Measurements from ENCODE around the gene MGMT.

GRCh38 chr10:129807211-129807610 is 340.2 kb downstream of the MGMT start:
- TF ChIP-seq, protein P1, sequence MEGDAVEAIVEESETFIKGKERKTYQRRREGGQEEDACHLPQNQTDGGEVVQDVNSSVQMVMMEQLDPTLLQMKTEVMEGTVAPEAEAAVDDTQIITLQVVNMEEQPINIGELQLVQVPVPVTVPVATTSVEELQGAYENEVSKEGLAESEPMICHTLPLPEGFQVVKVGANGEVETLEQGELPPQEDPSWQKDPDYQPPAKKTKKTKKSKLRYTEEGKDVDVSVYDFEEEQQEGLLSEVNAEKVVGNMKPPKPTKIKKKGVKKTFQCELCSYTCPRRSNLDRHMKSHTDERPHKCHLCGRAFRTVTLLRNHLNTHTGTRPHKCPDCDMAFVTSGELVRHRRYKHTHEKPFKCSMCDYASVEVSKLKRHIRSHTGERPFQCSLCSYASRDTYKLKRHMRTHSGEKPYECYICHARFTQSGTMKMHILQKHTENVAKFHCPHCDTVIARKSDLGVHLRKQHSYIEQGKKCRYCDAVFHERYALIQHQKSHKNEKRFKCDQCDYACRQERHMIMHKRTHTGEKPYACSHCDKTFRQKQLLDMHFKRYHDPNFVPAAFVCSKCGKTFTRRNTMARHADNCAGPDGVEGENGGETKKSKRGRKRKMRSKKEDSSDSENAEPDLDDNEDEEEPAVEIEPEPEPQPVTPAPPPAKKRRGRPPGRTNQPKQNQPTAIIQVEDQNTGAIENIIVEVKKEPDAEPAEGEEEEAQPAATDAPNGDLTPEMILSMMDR (conservative IDR thresholded peaks at IDR 0.05; ENCODE audit: low read depth, low read length): no peak
- TF ChIP-seq POLR2A (IDR thresholded peaks at IDR 0.05; ENCODE audit: low read depth, low read length) (no peak), CEBPB (IDR thresholded peaks at IDR 0.05; ENCODE audit: low read depth, low read length) (no peak), RFX5 (IDR thresholded peaks at IDR 0.05; ENCODE audit: low read depth, low read length) (no peak), NFE2L2 (IDR thresholded peaks at IDR 0.05; ENCODE audit: low read depth, low read length) (no peak), RAD21 (IDR thresholded peaks at IDR 0.05; ENCODE audit: low read length) (no peak), MAFK (IDR thresholded peaks at IDR 0.05; ENCODE audit: low read depth, low read length) (no peak), SMC3 (IDR thresholded peaks at IDR 0.05; ENCODE audit: low read depth, low read length) (no peak), CHD1 (IDR thresholded peaks at IDR 0.05; ENCODE audit: low read depth, low read length) (no peak), MXI1 (IDR thresholded peaks at IDR 0.05; ENCODE audit: borderline replicate concordance, low read depth, low read length) (no peak), BHLHE40 (IDR thresholded peaks at IDR 0.05; ENCODE audit: low read depth, low read length) (no peak)
- TF ChIP-seq, protein P2, sequence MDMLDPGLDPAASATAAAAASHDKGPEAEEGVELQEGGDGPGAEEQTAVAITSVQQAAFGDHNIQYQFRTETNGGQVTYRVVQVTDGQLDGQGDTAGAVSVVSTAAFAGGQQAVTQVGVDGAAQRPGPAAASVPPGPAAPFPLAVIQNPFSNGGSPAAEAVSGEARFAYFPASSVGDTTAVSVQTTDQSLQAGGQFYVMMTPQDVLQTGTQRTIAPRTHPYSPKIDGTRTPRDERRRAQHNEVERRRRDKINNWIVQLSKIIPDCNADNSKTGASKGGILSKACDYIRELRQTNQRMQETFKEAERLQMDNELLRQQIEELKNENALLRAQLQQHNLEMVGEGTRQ (IDR thresholded peaks at IDR 0.05; ENCODE audit: low read depth, low read length): no peak
- TF ChIP-seq, protein P3, sequence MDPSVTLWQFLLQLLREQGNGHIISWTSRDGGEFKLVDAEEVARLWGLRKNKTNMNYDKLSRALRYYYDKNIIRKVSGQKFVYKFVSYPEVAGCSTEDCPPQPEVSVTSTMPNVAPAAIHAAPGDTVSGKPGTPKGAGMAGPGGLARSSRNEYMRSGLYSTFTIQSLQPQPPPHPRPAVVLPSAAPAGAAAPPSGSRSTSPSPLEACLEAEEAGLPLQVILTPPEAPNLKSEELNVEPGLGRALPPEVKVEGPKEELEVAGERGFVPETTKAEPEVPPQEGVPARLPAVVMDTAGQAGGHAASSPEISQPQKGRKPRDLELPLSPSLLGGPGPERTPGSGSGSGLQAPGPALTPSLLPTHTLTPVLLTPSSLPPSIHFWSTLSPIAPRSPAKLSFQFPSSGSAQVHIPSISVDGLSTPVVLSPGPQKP (IDR thresholded peaks at IDR 0.05; ENCODE audit: borderline replicate concordance, low read depth, low read length): no peak

All from IMR-90 (cell line).